ENCODE measurements around the gene RAB11FIP3.
"Not testable (repeated sequence)": the region's sequence is repeated elsewhere in the genome, so short reads cannot be mapped to it uniquely, and the experiment has no call there.

RAB11FIP3 gene

DNA sequence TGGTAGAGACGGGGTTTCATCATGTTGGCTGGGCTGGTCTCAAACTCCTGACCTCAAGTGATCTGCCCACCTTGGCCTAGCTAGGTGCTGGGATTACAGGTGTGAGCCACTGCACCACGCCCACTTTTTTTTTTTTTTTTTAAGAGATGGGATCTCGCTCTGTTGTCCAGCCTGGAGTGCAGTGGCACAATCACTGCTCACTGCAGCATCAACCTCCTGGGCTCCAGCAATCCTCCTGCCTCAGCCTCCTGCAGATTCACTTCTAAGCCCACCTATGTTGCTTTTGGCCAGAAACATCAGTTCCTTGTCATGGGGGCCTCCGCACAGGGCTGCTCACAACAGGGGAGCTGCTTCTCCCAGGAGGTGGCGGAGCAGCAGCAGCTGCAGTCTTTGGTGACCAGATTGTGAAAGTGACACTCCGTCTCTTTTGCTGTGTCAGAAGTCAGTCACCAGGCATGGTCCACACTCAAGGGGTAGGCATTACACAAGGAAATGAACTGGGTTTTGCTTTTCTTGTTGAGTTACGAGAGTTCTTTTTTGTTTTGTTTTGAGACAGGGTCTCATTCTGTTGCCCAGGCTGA, 32.9 kb upstream of the RAB11FIP3 start:
- no peak for DNase-seq

DNA sequence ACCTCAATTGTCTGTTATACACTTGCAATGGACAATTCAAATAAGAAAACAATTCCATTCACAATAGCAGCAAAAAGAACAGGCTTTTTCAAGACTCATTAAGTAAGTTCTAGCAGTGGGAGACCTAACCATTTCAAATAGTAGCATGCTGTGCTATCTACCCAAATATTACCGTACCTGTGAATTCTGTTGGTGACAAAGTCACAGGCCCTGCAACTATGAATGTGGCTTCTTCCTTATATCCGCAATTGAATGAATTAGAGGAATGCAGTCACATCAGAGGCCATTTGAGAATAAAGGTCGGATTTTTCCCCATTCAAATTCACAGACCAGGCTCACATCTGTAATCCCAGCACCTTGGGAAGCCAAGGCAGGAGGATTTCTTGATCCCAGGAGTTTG, 29.2 kb upstream of the RAB11FIP3 start:
- DNase-seq, result no peak

DNA sequence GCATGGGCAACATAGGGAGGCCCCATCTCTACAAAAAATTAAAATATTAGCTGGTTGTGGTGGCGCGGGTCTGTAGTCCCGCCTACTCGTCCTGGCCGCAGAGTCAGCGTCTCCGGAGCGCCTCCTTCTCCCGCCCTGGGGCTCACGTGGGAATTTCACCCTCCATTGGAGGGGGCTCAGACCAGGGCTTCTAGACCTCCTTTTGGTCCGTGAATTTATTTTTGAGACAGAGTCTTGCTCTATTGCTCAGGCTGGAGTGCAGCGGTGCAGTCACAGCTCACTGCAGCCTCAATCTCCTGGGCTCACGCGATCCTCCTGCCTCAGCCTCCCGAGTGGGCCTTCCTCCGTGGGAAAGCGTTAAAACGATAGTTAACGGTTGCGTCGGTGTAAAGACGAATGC, 28.8 kb upstream of the RAB11FIP3 start:
- peak; percentile 54 for DNase-seq

DNA sequence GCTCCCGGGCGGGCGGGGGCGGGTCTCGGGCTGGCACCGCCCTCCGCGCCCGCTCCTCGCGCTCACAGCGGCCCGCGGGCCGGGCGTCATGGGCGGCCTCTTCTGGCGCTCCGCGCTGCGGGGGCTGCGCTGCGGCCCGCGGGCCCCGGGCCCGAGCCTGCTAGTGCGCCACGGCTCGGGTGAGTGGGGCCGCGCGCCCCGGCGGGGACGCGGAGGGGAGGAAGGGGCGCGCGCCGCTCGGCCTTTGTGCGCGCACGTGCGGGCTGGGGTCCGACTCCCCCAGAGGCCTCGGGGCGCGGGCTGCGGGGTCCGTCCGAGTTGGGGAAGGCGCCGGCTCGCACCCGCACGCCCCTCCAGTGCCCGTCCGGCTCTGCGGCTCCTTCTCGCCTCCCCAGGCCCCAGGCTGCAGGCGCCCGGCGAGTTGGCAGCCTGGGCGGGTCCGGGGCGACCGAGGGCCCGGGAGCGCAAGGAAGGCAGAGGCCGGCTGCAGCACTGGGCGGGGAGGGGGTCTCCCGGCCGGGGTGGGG, 28.3 kb upstream of the RAB11FIP3 start, which contains the start of gene NME4:
Gene NME4 (plus strand): TSS at position 65 of the 527 bp plus-strand sequence. CDS start 24 bp downstream, at position 89.
- no peak for DNase-seq

DNA sequence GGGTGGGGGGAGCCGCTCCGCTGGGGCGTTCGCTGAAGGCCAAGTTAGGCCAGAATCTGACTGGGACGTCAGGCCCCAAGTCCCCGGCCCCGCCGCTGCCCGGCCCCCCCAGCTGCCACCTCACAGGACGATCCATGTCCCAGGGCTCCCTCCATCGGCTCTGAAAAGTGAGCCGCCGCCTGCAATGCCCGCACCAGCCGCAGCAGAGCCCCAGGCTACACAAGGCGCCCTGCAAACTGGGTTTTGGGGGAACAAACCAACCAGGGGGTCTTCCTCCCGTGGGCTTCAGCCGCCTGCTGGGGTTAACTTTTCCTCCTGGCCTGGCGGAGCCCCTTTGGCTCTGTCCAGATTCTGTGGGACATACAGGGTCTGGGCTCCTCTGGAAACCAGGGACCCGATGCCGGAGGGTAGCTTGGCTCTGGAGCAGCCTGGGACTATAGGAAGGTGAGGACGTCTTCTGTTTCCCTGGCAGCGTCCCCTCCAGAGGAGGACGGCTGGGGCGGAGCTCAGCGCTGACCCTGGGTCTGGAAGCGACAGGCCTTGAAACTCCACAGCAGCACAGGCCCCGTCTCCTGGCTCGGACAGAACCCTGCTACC, 27.6 kb upstream of the RAB11FIP3 start:
- DNase-seq, result peak; percentile 22 to 45

DNA sequence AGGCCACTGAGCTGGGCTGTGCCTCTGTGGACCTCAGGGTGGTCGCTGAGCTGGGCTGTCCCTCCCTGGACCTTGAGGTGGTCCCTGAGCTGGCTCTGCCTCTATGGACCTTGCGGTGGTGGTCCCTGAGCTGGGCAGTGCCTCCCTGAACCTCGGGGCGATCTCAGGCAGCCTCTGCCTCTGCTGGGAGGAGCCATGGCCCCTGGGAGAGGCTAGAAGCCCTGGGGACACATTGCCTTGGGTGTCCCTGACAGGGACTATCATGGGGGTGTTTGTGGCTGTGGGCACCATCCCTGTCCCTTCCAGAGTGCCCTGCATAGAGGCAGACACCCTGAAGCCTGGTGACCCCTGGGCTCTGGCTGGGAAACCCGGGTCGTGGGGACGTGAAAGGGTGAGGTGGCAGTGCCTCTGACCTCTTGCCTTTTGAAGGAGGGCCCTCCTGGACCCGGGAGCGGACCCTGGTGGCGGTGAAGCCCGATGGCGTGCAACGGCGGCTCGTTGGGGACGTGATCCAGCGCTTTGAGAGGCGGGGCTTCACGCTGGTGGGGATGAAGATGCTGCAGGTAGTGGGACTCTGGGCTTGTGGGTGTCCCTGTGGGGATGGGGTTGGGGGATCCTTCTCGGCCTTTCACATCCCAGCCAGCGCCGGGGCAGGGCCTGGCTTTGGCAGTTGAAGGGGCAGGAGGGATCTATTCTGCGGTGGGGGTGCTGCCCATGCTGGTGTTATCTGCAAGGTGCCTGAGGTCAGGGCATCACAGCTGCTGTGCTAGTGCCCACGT, 26.7 kb upstream of the RAB11FIP3 start:
- DNase-seq, result no peak

DNA sequence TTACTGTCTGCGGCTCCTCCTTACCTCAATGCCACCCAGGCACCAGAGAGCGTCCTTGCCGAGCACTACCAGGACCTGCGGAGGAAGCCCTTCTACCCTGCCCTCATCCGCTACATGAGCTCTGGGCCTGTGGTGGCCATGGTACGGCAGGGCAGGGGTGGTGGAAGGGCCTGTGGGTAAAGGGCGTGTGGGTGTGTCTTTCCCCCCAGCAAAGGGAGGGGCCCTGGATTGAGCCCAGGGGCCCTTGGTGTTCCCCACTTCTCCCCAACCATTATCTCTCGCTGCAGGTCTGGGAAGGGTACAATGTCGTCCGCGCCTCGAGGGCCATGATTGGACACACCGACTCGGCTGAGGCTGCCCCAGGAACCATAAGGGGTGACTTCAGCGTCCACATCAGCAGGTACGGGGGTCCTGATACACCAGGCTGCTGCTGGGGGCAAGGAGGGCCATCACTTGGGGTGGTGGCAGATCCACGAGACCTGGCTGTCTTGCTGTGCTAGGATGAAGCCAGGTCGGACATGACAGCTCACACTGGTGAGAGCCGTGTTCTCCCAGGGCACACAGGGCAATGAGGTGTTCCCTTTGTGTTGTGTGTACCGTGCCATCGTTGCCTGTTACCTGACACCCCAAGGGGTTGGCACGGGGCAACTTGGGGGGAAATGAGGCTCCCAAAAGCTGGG, 26.0 kb upstream of the RAB11FIP3 start:
- no peak for DNase-seq

DNA sequence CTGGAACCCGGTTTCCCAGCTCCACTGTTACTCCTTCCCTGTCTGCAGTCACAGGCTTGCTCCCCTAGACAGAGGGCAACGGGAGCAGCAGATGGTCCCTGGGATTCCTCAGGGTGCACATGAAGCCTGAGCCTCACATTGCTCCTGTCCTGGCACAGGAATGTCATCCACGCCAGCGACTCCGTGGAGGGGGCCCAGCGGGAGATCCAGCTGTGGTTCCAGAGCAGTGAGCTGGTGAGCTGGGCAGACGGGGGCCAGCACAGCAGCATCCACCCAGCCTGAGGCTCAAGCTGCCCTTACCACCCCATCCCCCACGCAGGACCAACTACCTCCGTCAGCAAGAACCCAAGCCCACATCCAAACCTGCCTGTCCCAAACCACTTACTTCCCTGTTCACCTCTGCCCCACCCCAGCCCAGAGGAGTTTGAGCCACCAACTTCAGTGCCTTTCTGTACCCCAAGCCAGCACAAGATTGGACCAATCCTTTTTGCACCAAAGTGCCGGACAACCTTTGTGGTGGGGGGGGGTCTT, 25.3 kb upstream of the RAB11FIP3 start:
- DNase-seq, result no peak

DNA sequence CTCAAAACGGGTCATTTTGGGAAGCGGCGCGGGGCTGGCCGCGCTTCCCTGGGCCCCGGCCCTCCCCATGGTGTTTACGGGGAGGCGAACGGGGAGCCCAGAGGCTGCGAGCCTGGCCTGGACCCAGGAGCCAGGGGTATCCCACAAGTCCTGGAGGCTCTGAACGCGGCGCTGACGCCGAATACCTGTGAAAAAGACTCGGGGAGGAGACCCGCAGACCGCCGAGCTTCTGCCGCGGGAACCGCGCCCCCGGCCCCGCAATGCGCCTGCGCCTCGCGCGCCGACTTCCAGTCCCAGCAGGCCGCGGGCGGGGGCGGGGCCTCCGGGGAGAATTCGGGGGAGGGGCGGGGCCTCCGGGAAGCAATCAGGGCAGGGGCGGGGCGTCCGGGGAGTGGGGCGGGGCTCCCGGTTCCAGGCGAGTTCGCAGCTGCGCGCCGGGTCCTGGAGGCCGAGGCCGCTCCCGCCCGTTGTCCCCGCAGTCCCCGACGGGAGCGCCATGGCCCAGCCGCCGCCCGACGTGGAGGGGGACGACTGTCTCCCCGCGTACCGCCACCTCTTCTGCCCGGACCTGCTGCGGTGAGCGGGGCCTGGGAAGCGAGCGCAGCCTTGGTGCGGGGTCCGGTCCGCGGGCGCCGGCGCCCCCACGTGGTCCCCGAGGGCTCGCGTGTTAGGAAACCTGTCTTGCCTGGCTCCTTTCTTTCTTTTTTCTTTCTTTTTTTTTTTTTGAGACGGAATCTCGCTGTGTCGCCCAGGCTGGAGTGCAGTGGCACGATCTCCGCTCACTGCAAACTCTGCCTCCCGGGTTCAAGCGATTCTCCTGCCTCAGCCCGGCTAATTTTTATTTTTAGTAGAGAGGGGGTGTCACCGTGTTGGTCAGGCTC, 23.7 kb upstream of the RAB11FIP3 start, which contains the start of gene DECR2:
Gene DECR2 (plus strand): TSS at position 418 of the 881 bp plus-strand sequence. CDS start 79 bp downstream, at position 497.
- peak; percentile 74 to 83 for DNase-seq

DNA sequence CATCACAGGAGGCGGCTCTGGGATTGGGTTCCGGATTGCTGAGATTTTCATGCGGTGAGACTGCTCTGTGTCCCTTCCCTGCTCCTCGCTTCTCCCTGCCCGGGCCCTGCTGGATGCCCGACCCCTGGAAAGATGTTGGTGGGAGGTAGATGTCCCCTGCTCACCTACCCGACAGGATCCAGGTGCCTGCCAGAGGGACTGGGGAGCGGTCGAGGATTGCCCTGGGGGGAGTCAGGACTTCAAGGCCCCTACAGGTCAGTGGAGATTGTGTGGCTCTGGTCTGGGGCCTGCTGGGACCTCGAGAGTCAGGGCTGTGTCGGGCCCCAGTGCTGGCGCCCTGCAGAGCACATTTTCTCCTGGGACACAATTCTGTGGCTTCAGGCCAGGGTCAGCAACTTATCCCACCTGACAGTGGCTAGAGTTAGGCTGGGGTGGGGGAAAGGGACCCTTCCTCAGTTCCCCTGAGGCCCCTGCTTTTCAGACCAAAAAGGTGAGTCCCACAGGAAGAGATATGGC, 20.4 kb upstream of the RAB11FIP3 start:
- DNase-seq, result no peak

DNA sequence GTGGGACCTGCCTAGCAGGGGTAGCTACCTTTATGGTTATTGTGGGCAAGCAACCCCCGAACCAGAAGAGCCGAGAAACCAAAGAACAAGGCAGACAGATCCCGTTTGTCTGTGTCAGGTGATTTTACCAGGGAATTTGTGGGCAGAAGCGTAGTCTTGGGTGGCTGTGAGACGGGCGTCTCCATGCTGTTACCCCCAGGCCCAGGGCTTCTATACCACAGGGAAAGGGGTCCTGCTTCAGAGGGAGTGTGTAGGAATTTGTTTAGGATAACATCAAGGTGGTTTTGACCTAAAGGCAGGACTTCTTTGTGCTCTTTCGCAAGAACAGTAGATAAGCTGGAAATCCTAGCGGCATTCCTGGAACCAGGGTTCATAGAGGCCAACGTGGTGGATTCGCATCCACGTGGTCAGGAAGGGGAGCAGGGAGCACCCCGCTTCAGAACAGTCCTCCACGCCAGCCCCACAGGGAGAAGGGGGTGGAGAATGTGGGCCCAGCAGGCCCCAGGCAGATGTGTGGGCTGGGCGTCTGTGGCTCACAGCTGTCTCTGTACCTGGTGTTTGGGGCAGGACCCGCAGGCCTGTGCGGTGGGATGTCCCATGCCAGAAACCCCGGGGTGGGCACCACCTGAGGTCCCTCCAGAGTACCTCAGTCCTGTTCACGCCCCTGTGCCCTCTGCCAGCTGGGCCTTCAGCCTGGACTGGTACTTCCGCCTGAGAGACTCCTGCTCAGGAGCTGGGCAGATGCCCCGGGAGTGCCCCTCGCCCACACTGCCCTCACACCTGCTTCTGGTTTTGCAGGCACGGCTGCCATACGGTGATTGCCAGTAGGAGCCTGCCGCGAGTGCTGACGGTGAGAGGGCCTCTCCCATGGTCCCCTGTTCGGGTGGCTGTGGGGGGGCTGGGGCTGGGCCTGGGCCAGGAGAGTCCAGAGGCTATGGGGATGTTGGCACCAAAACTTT, 19.6 kb upstream of the RAB11FIP3 start:
- no peak for DNase-seq

DNA sequence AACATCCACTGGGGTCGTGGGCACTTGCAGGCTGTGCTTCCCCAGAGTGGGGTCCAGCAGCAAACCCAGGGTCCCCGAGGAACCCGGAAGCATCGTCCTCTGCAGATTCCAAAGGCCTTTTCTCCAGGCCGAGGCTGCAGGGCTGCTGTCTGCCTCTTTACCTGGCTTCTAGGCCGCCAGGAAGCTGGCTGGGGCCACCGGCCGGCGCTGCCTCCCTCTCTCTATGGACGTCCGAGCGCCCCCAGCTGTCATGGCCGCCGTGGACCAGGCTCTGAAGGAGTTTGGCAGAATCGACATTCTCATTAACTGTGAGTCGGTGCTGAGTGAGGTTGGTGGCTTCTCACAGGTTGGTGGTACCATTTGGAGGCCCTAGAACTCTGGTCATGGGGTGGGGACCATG, 18.2 kb upstream of the RAB11FIP3 start:
- DNase-seq, result no peak

DNA sequence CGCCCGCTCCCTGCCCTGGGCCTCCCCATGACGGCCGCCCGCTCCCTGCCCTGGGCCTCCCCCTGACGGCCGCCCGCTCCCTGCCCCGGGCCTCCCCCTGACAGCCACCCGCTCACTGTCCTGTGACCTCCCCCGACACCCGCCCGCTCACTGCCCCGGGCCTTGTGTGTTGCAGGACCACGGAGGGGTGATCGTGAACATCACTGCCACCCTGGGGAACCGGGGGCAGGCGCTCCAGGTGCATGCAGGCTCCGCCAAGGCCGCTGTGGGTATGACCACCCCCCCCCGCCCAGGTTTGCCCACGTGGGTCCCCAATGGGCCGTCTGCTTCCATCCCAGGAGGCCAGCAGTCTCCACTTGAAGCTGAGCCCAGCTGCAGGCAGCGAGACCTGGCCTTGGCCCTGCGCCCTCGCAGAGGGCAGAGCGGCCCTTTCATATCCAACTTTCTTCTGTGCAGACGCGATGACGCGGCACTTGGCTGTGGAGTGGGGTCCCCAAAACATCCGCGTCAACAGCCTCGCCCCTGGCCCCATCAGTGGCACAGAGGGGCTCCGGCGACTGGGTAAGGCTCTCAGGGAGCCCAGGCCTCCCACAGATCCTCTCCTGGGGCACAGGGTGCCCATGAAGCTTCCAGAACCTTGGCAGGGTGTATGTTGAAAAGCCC, 14.8 kb upstream of the RAB11FIP3 start:
- no peak for DNase-seq

DNA sequence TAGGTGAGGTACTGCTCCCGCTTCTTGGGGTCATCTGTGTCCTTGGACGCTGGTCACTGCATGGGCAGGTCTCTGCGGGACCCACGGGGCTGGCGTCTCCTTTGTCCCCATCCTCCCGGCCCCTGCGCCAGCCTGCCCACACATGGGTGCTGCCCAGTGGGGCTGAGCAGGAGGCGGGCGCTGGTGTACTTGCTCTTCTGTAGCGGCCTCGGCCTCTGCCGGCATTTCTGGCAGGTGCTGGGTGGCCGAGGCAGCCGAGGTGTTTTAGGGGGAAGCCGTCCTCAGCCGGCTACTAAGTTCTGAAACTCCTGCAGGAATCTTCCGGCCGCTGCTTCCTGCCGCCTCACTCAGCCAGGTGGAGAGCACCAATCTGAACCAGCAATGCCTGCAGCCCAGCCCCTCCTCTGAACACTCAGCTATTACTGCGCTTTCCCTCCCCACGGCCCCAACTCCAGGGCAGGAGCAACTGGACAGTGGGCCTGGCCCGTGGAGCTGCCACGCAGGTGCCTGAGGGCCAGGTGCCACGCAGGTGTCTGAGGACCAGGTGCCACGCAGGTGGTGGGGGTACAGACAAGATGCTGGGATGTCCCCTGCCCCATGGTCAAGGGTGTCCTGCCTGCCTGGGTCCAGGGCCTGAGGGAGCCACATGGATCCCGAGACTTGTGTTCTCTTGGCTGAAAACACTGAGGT, 13.7 kb upstream of the RAB11FIP3 start:
- no peak for DNase-seq

DNA sequence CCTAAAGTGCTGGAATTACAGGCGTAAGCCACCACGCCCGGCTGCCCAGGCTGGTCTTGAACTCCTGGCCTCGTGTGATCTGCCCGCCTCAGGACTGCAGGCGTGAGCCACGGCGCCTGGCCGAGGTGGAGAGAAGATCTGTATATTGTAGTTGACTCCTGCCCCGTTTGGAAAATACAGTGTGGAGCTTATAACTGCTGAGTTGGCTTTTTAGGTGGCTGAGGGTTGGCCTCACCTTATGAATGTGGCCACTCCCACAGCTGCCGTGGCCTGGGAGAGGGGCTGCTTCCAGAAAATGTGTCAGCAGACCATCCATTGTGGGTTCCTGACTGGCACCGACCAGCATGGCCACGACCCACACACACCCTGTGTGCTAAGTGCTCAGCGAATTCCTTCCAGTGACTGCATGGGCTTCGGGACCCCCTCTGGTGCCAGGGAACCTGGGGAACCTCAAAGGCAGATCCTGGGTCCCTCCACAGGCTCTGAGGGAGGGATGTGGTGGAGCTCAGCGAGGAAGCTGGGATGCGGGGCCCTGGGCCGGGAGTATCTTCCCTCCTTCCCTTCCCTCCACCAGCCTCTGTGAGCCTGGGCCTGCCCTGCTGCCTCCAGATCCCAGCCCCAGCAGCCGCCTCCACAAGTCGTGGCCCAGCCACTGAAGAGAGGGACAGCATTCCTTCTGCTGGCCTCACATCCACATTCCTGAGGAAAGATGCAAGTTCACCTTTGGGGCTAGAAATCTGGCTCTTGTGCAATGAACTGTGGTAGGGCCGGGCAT, 10.9 kb upstream of the RAB11FIP3 start:
- DNase-seq, result no peak

DNA sequence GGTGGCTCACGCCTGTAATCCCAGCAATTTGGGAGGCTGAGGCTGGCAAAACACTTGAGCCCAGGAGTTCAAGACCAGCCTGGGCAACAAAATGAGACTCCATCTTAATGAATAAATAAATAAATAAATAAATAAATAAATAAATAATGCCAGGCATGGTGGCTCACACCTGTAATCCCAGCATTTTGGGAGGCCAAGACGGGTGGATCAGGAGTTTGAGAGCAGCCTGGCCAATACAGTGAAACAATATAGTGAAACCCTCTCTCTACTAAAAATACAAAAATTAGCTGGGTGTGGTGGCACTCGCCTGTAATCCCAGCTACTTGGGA, 10.3 kb upstream of the RAB11FIP3 start:
- DNase-seq, result not testable (repeated sequence)

DNA sequence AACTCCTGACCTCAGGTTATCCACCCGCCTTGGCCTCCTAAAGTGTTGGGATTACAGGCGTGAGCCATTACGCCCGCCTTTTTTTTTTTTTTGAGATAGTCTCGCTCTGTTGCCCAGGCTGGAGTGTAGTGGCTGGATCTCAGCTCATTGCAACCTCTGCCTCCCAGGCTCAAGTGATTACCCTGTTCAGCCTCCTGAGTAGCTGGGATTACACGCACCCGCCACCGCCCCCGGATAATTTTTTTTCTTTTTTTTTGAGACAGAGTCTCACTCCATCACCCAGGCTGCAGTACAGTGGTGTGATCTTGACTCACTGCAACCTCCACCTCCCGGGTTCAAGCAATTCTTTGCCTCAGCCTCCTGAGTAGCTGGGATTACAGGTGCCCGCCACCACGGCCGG, 3.3 kb upstream of the RAB11FIP3 start:
- DNase-seq, result not testable (repeated sequence)

DNA sequence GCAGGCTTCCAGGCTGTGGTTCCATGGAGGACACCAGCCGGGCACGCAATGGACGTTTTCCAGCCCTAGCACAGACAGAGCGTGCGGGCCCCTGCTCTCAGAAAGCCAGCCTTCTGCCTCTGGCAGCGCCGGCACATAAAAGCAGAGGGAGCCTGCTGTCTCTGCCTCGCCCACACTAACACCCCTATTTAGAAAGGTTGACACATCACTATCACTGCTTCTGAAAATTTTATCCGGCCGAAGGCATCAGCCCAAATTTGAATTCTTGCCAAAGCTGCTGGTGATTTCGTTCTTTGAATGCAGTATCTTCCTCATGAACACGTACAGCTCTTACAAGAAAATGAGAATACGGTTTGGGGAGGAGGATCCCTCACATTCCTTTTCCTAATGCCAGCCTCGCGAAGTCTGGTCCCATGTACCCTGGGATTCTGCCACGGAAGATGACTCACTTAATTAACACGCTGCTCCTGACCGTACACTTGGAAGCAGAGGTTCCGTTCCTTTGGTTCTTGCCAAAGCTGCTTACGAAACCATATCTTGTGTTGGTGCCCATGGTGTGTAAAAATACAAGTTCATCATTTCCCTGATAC, 1.3 kb upstream of the RAB11FIP3 start:
- peak in 1 of 2 experiments; percentile 7 for DNase-seq

All from AML-193 (cell line).